ENCODE data around the gene WWTR1.

DNA sequence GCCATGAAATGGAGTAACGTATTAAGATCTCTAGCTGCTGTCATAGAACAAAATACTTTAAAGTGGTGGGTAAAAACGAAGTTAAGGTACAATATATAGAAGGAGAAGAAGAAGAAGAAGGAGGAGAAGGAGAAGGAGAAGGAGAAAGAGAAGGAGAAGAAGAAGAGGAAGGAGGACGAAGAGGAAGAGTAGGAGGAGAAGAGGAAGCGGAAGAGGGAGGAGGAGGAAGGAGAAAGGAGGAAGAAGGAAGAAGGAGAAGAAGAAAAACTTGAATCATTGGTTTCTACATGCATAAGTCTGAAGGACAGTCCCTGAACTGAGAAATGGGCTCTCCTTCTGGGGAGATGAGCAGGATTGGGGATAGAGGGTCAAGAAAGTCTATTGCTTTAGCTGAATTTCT, 22.4 kb downstream of the WWTR1 start:
- TF ChIP-seq, protein P1, sequence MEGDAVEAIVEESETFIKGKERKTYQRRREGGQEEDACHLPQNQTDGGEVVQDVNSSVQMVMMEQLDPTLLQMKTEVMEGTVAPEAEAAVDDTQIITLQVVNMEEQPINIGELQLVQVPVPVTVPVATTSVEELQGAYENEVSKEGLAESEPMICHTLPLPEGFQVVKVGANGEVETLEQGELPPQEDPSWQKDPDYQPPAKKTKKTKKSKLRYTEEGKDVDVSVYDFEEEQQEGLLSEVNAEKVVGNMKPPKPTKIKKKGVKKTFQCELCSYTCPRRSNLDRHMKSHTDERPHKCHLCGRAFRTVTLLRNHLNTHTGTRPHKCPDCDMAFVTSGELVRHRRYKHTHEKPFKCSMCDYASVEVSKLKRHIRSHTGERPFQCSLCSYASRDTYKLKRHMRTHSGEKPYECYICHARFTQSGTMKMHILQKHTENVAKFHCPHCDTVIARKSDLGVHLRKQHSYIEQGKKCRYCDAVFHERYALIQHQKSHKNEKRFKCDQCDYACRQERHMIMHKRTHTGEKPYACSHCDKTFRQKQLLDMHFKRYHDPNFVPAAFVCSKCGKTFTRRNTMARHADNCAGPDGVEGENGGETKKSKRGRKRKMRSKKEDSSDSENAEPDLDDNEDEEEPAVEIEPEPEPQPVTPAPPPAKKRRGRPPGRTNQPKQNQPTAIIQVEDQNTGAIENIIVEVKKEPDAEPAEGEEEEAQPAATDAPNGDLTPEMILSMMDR (conservative IDR thresholded peaks at IDR 0.05; ENCODE audit: low read depth, low read length): no peak
- TF ChIP-seq EZH2 (IDR thresholded peaks at IDR 0.05; ENCODE audit: low read length, unreplicated experiment) (no peak), EZH2phosphoT487 (IDR thresholded peaks at IDR 0.05; ENCODE audit: borderline replicate concordance, low read length) (no peak)

Data from PC-3 (cell line).